Stimulated activated CD4-positive, alpha-beta T cell treated with anti-CD3 and anti-CD28 coated beads, TNF-alpha, amount 100 ng/mL, for 4 hours (primary cell): ENCODE data around the gene SYNGR2.
"Not testable (repeated sequence)": the region's sequence is repeated elsewhere in the genome, so short reads cannot be mapped to it uniquely, and the experiment has no call there.

Experiments used
- DNase-seq, 3 experiments: peaks; one replicate each; pipeline ENCODE4 v3.0.0-alpha.2; 2020; ENCODE audit warnings: low read depth in 3 of 3

The SYNGR2 gene

DNA sequence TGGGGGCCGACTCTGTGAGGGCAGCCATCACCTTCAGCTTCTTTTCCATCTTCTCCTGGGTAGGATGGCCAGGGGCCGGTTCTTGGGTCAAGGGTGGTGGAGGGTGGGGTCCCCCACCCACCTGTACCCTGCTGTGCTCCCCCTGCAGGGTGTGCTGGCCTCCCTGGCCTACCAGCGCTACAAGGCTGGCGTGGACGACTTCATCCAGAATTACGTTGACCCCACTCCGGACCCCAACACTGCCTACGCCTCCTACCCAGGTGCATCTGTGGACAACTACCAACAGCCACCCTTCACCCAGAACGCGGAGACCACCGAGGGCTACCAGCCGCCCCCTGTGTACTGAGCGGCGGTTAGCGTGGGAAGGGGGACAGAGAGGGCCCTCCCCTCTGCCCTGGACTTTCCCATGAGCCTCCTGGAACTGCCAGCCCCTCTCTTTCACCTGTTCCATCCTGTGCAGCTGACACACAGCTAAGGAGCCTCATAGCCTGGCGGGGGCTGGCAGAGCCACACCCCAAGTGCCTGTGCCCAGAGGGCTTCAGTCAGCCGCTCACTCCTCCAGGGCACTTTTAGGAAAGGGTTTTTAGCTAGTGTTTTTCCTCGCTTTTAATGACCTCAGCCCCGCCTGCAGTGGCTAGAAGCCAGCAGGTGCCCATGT, 3.3 kb downstream of the SYNGR2 start:
- not testable (repeated sequence) for DNase-seq

- DNase-seq: no peak
Observed at GRCh38 chr17:78172249-78173051, 4.1 kb downstream of the SYNGR2 start.

GRCh38 chr17:78173097-78173715, 4.8 kb downstream of the SYNGR2 start:
- DNase-seq: no peak

- DNase-seq: no peak
Observed at GRCh38 chr17:78174346-78174869, 6.0 kb downstream of the SYNGR2 start.

DNA sequence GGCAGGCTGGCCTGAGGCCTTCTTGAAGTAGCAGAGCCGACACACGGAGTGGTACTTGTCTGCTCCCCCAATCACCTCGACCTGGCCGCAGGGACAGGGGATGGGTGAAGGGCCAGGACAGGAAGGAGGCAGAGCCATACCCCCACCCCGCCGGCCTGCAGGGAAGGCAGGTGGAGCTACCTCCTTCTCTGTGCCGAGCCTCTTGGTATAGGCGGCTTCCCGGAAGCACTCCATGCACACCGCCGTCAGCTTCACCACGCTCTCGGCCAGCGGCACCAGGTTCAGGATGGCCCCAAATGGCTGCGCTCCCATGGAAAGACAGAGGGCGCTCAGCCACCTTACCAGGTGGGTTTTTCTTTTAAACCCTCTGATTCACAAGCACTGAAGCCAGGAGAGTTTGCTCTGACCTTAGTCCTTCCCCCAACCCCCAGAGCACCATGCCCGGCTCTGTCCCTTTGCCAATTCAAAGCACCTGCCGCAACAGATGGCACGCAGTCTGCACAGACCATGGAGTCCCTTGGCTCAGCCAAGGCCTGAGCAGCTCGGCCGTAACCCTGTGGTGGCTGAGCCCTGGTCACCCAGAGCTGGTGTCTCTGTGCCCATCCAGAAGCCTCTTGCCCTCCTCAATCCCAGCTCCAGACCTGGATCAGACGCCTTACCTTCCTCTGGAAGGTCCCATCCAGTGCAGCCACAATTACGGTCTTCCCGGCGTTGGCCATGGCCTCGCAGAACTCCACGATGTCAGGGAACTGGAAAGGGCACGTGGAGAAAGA, 6.7 kb downstream of the SYNGR2 start:
- no peak for DNase-seq

- no peak for DNase-seq
Observed at GRCh38 chr17:78175643-78175981, 7.2 kb downstream of the SYNGR2 start.

- DNase-seq: peak; percentile 62 to 66 (median 64)
Observed at GRCh38 chr17:78176548-78177025, 8.2 kb downstream of the SYNGR2 start.

- DNase-seq: no peak
Observed at GRCh38 chr17:78179372-78179771, 11.0 kb downstream of the SYNGR2 start.

DNA sequence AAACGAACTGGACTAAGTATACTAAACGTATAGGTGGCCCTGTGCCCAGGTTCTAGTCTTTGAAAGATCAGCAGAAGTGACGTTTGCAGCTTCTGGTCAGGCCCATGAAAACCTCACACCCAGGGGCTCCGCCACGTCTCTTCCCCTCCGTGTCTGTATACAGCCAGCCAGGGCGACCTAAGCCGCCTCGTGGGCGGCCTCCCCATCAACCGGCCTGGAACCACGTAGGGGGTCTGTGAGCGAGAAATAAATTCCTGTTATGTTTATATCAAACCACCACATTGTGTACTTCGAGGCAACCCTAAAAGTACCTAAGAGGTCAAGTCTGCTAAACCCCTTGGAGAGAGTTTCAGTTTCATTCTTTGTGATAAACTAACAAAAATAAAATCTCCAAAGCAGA, 11.7 kb downstream of the SYNGR2 start:
- no peak for DNase-seq

DNA sequence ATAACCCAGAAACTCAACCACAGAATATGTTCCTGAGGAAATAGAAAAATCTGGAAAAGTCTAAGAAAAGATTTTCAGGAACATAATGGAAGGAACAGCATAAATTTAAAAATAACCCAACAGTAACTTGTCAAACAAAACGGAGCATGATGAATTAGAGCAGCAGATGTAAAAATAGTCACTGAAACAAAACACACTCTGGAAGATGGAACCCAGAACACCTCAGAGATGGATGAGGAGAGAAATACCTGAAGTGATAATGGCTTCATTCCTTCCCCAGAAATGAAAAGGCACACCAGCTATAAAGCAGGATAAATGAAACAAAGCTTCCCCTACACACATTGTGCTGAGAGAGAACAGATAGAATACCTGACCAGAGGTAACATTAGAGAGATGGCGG, 12.1 kb downstream of the SYNGR2 start:
- DNase-seq: no peak

DNA sequence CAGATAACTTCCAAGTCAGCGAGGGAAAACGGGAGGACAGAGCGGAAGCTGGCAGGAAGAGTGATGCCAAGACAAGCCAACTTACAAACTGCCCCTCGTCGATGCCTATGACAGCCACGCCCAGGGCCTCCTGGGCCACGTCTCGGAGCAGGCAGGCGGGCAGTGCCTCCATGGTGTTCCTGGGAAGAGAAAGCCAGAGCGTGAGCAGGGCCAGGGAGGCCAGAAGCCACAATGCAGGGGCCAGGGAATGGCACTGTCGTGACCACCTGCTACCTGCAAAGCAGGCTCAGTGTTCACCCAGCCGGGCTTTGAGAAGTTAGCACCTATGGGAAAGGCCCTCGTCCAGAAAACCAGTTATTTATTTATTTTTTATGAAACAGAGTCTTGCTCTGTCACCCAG, 14.1 kb downstream of the SYNGR2 start:
- no peak for DNase-seq

- DNase-seq: no peak
Observed at GRCh38 chr17:78183916-78184315, 15.5 kb downstream of the SYNGR2 start.

- DNase-seq: no peak
Observed at GRCh38 chr17:78184351-78184750, 16.0 kb downstream of the SYNGR2 start.

- no peak for DNase-seq
Observed at GRCh38 chr17:78184868-78185267, 16.5 kb downstream of the SYNGR2 start.

DNA sequence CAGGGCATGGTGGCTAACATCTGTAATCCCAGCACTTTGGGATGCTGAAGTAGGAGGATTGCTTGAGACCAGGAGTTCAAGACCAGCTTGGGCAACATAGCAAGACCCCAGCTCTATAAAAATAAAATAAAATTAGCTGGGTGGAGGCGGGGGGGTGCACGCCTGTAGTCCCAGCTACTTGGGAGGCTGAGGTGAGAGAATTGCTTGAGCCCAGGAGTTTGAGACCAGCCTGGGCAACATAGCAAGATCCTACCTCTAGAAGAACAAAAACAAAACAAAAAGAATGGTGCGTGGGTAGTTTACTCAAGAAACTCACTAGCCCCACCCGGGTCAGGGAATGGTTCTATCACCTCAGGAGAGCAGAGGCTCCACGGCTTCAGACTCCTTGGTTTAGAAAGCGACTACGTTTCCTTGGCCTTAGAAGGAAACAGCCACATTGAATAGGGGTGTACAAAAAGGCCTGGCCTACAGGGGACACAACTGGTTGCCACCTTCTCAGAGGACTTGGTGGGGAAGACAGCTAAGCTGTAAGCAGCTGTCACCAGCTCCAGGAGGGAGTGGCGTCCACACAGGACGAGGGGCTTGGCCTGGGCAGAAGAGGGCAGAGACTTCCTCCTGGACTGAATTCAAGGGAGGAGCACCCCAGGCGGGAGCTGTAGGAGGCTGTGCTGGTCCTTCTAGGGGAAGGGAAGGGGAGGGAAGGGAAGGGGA, 17.8 kb downstream of the SYNGR2 start:
- no peak for DNase-seq

- peak; percentile 48 to 67 (median 58) for DNase-seq
Observed at GRCh38 chr17:78186692-78187595, 18.6 kb downstream of the SYNGR2 start, which contains the start of the genes AFMID and TK1. Gene AFMID, plus strand, starts transcription at chr17:78187362. Its CDS starts 9 bp downstream, at chr17:78187371. Gene TK1, minus strand, starts transcription at chr17:78187052. Its CDS starts 58 bp downstream, at chr17:78186994.

DNA sequence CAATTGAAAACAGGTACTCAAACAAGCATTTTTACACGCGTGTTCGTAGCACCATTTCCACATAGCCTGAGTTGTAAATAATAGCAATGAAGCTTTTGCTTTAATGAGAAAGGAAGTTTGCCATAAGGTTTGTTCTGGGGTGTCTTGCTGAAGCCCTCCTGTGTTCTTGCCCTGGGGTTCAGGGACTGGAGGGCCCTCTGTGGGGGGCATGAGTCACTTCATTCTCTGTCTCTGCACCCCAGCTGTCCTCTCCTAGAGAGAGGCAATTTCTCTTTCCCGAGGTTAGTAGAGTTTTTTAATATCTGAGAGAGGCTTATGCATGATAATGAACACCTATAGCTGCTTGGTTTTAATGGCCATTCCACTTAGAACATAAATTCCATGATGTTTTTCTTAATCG, 28.3 kb downstream of the SYNGR2 start:
- DNase-seq: no peak

DNA sequence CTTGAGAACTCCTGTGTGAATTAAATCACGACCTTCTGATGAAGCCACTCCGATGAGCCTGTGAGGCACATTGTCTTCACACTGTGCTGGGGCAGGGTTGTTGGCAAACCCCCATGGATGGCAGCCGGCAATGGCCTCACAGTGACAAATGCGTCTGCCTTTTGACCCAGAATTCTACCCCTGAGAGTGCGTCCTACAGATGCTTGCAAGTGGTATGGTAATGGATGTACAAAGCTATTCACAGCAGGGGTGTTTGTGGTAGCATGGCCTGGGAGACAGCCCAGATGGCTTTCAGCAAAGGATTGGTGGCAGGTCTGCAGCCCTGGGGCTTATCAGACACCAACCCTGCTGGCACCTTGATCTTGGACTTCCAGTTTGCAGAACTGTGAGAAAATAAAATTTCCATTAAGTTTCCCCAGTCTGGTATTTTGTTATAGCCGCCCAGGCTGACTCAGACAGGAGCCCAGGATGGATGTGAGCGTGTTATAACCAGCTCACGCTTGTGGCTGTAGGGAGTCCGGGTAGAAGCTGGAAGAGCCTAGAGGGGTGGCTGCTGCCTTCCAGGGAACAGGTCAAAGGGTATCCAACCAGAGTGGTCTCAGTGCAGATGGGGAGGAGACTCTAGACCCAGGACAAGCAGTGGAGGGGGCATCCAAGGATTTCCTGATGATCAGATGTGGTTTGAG, 28.9 kb downstream of the SYNGR2 start:
- DNase-seq: no peak

DNA sequence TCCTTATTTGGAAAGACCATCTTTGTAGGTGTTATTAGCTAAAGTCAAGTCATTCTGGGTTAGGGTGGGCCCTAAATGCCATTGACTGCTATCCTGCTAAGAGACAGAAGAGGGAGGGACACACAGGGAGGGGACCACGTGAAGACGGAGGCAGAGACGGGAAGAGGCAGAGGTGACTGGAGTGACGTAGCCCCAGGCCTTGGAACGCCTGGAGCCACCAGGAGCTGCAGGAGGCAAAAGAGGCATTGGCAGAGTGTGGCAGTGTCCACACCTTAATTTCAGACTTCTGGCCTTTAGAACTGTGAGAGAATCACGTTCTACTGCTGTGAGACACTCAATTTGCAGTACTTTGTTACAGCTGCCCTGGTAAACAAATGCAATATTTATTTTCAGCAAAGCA, 32.1 kb downstream of the SYNGR2 start:
- no peak for DNase-seq
